ENCODE measurements around the gene PARD6B. TPM values are rescaled to one million over a fixed set of nuclear protein-coding genes. Genes with fewer than 3 reads are reported as not detected.

PARD6B gene
- total RNA-seq, 1 experiment from 2014 or later: 29.6 TPM

- ChIA-PET POLR2A (no interaction called here), CTCF (interaction anchor here (1.3 to 4.6 kb wide), 2 partner anchors 39 to 49 kb away, joined by 6 to 60 read pairs; no protein-coding TSS in a partner anchor)
- no peak overlapping the region for H3K4me3 Mint-ChIP-seq
- H3K27ac Mint-ChIP-seq: peak overlapping the region; percentile 37; the same call in 1 of the 2 replicates
- ATAC-seq: no peak
- H3K9me3 Mint-ChIP-seq: no peaks in the 10 kb centered on the region
- DNase-seq (ENCODE audit: low spot score): no peak
- no peaks in the 10 kb centered on the region for H3K36me3 Mint-ChIP-seq
- peaks cover 27% of the 10 kb centered on the region for H3K4me1 Mint-ChIP-seq
- no peak for TF ChIP-seq ZNF121 (CRISPR knock-in tag; IDR thresholded peaks at IDR 0.05)
- TF ChIP-seq GABPB1 (CRISPR knock-in tag; IDR thresholded peaks at IDR 0.05): peak; percentile 53
- H3K27me3 Mint-ChIP-seq (ENCODE audit: low read depth): no peaks in the 10 kb centered on the region; the same call in none of the 2 replicates
Measured at GRCh38 chr20:50710492-50711063, 20.8 kb upstream of the PARD6B start.

GRCh38 chr20:50711113-50711825, 20.1 kb upstream of the PARD6B start:
- no peak overlapping the region for H3K27ac Mint-ChIP-seq
- H3K4me1 Mint-ChIP-seq: peaks cover 27% of the 10 kb centered on the region
- DNase-seq (ENCODE audit: low spot score) (no peak), ATAC-seq (no peak)
- ChIA-PET POLR2A (no interaction called here), CTCF (interaction anchor here (1.3 to 4.6 kb wide), 4 partner anchors 16 to 85 kb away, joined by 3 to 60 read pairs (median 6); no protein-coding TSS in a partner anchor)
- peak; percentile 95 for TF ChIP-seq HMGA2 (CRISPR knock-in tag; IDR thresholded peaks at IDR 0.05)
- no peak for TF ChIP-seq TEAD4 (CRISPR knock-in tag; IDR thresholded peaks at IDR 0.05)
- no peaks in the 10 kb centered on the region for H3K36me3 Mint-ChIP-seq
- H3K27me3 Mint-ChIP-seq (ENCODE audit: low read depth): no peaks in the 10 kb centered on the region; the same call in none of the 2 replicates
- no peaks in the 10 kb centered on the region for H3K9me3 Mint-ChIP-seq
- no peak overlapping the region for H3K4me3 Mint-ChIP-seq

- H3K27me3 Mint-ChIP-seq (ENCODE audit: low read depth): no peaks in the 10 kb centered on the region; the same call in none of the 2 replicates
- ChIA-PET CTCF (interaction anchor here (0.6 to 4.6 kb wide), 34 partner anchors 8 to 158 kb away, joined by 3 to 64 read pairs (median 5); partner anchors contain the start of genes BCAS4, PARD6B and RIPOR3), POLR2A (interaction anchor here (0.7 to 1.1 kb wide), 3 partner anchors 12 to 87 kb away, joined by 3 to 5 read pairs (median 3); no protein-coding TSS in a partner anchor)
- H3K36me3 Mint-ChIP-seq: no peaks in the 10 kb centered on the region
- peak; percentile 71 for ATAC-seq
- H3K4me1 Mint-ChIP-seq: peaks cover 30% of the 10 kb centered on the region
- no peak overlapping the region for H3K4me3 Mint-ChIP-seq
- H3K9me3 Mint-ChIP-seq: no peaks in the 10 kb centered on the region
- DNase-seq (ENCODE audit: low spot score): no peak
- 0 out of 2 replicates have a peak overlapping the region, but pooled peaks have one; percentile 44 for H3K27ac Mint-ChIP-seq
- no peak for TF ChIP-seq SMAD4 (CRISPR knock-in tag; IDR thresholded peaks at IDR 0.05)
- TF ChIP-seq ATF6 (CRISPR knock-in tag; IDR thresholded peaks at IDR 0.05): no peak
- no peak for TF ChIP-seq MAX (CRISPR knock-in tag; IDR thresholded peaks at IDR 0.05)
- TF ChIP-seq KAT7 (CRISPR knock-in tag; IDR thresholded peaks at IDR 0.05; ENCODE audit: borderline replicate concordance): no peak
- TF ChIP-seq FOXK1 (CRISPR knock-in tag; IDR thresholded peaks at IDR 0.05): no peak
- no peak for TF ChIP-seq ZNF532 (CRISPR knock-in tag; IDR thresholded peaks at IDR 0.05; ENCODE audit: borderline replicate concordance)
- no peak for TF ChIP-seq RORB (CRISPR knock-in tag; IDR thresholded peaks at IDR 0.05)
- TF ChIP-seq SOX15 (CRISPR knock-in tag; IDR thresholded peaks at IDR 0.05): no peak
Measured at GRCh38 chr20:50712771-50713656, 18.4 kb upstream of the PARD6B start.
